ENCODE data around the gene SATB2.

The SATB2 gene

GRCh38 chr2:199228887-199229819, 228.6 kb downstream of the SATB2 start:
- no peak for DNase-seq

- no peak for DNase-seq
Observed at GRCh38 chr2:199223791-199224190, 233.9 kb downstream of the SATB2 start.

GRCh38 chr2:199220920-199221319, 236.8 kb downstream of the SATB2 start:
- DNase-seq: no peak

GRCh38 chr2:199219551-199219950, 238.2 kb downstream of the SATB2 start:
- DNase-seq: no peak
